IPS DF 4.7 (cell line): Measurements from ENCODE around the gene CSAG3.
"Not testable (repeated sequence)": the region's sequence is repeated elsewhere in the genome, so short reads cannot be mapped to it uniquely, and the experiment has no call there.

Source experiments
- DNase-seq: peaks from one replicate; pipeline ENCODE4 v3.0.0-alpha.2; 2013; ENCODE audit warnings: low spot score; ENCODE audit errors: extremely low read depth

Gene CSAG3

GRCh38 chrX:152758918-152759317 lies at the start of gene CSAG3:
Gene CSAG3 (plus strand): TSS chrX:152759218.
- DNase-seq = not testable (repeated sequence)

- DNase-seq = not testable (repeated sequence)
Measured at GRCh38 chrX:152713195-152713594, 45.8 kb upstream of the CSAG3 start.

GRCh38 chrX:152713815-152714787 lies 44.9 kb upstream of the CSAG3 start, which contains the start of gene MAGEA2B:
Gene MAGEA2B (plus strand): TSS chrX:152714628. CDS start chrX:152717107, 2,479 bp downstream.
- DNase-seq = not testable (repeated sequence)

GRCh38 chrX:152725409-152725808 lies 33.6 kb upstream of the CSAG3 start:
- DNase-seq = no peak

GRCh38 chrX:152733261-152733975 lies 25.6 kb upstream of the CSAG3 start, which contains the start of the genes CSAG1 and MAGEA12:
Gene CSAG1 (minus strand): TSS chrX:152733721. CDS start chrX:152732460, 1,261 bp downstream.
Gene MAGEA12 (plus strand): TSS chrX:152733757. CDS start chrX:152736162, 2,405 bp downstream.
- DNase-seq = no peak

GRCh38 chrX:152734143-152734858 lies 24.7 kb upstream of the CSAG3 start:
- not testable (repeated sequence) for DNase-seq

- DNase-seq = no peak
Measured at GRCh38 chrX:152735101-152735500, 23.9 kb upstream of the CSAG3 start.

- no peak for DNase-seq
Measured at GRCh38 chrX:152735860-152736511, 23.0 kb upstream of the CSAG3 start.

- DNase-seq = not testable (repeated sequence)
Measured at GRCh38 chrX:152736528-152736927, 22.5 kb upstream of the CSAG3 start.

GRCh38 chrX:152738560-152738959 lies 20.5 kb upstream of the CSAG3 start:
- DNase-seq = no peak

GRCh38 chrX:152753686-152754650 lies 5.0 kb upstream of the CSAG3 start, which contains the start of gene MAGEA2:
Gene MAGEA2 (minus strand): TSS chrX:152753842. CDS start chrX:152751363, 2,479 bp downstream.
- not testable (repeated sequence) for DNase-seq

- DNase-seq = not testable (repeated sequence)
Measured at GRCh38 chrX:152754871-152755270, 4.1 kb upstream of the CSAG3 start.

GRCh38 chrX:152759544-152759943 lies 526 bp downstream of the CSAG3 start:
- not testable (repeated sequence) for DNase-seq

GRCh38 chrX:152761582-152761981 lies 2.6 kb downstream of the CSAG3 start:
- not testable (repeated sequence) for DNase-seq

- not testable (repeated sequence) for DNase-seq
Measured at GRCh38 chrX:152766562-152766961, 7.5 kb downstream of the CSAG3 start.

- not testable (repeated sequence) for DNase-seq
Measured at GRCh38 chrX:152769549-152770289, 10.7 kb downstream of the CSAG3 start, which contains the start of gene MAGEA6. Gene MAGEA6 (minus strand): TSS chrX:152769689. CDS start chrX:152767650, 2,039 bp downstream.

GRCh38 chrX:152787062-152787461 lies 28.0 kb downstream of the CSAG3 start:
- DNase-seq = not testable (repeated sequence)

GRCh38 chrX:152798945-152799344 lies 39.9 kb downstream of the CSAG3 start:
- DNase-seq = no peak
